GM19395 (cell line): ENCODE data around the gene ANKRD55.
"Not testable (repeated sequence)": the region's sequence is repeated elsewhere in the genome, so short reads cannot be mapped to it uniquely, and the experiment has no call there.

Experiments used
- ATAC-seq: cut with Tn5 transposase; IDR thresholded peaks from one replicate; pipeline ENCODE4 v1.9.1; 2021; ENCODE audit warnings: mild to moderate bottlenecking, moderate library complexity; ENCODE audit not compliant: unreplicated experiment

The ANKRD55 gene

DNA sequence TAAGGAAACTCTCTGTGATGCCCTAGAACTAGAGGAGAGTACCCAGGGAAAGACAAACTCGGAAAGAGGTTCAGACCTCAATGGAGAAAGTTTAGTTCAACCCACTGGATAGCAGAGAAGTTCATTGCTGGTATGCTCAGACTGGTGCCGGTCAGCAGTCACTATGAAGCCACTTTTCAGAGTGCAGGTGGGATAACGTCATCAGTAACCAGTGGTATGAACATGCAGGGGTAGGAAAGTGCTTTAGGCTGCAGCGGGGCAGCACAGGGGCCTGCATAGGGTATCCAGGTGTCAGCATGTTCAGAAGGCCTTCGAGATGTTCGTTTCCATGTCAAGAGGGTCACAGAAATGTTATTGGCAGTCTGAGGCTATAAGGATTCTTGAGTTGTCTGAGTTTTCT, 20.8 kb upstream of the ANKRD55 start:
- no peak for ATAC-seq

DNA sequence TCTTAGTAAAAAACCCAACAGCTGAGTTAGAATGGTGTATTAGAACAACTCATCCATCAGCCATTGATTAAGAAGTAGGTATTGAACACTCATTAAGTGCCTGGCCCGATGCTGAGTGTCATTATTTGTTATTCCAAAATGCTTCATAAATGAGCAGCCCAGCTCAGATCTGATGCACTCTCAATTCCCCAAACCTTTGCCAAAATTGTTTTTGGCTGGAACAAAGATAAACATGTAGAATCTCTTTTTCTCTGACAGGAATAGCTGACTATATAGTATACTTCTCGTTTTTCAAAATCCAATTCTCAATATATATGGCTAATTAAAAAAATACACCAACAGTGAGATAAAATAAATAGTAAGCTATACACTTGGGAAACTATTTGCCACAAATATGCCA, 20.0 kb upstream of the ANKRD55 start:
- no peak for ATAC-seq

DNA sequence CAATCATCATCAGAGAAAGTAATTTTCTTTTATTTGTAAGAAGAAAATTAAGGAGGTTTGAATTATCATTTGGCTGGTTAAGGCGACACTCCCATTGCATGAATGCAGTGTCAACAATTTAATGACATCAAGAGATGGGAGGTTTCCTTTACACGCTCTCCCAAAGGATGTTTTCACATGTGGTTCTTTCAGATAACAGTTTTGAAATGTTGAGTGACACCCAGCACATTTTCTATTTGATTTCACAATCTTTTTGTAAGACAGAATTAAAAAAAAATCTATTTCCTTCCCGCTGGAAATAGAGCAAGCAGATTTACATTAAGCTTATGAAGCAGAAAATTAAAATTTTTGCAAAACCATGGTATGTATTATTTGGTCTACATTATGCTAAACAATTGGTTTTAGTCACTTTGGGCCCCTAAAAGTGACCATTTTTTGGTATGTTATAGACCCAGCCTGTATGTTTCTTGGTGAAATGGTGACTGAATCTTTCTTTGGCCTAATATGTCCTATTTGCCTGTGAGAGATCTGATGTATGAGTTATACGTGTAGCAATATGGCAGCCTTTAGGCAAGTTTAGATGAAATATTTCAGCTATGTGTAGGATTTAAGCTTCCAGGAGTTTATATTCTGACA, 18.9 kb upstream of the ANKRD55 start:
- no peak for ATAC-seq

DNA sequence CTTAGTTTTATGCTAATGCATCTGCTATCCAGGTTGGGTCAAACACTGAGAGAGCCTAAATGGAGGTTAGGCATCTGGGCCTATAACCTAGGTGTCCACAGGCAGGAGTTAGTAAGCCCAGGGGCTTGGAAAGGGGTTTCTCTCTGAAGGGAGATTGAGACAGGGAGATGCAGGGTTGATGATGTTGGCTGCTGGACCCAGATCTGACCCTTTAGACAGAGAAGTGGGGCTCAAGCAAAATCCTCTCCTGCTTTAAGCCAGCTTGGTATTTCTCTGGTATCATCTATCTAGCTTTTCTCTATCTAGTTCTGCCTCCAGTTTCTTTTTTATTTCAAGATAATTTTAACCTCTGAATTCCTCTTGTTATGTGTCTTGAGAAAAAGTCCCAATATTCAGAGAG, 18.3 kb upstream of the ANKRD55 start:
- ATAC-seq, result no peak

DNA sequence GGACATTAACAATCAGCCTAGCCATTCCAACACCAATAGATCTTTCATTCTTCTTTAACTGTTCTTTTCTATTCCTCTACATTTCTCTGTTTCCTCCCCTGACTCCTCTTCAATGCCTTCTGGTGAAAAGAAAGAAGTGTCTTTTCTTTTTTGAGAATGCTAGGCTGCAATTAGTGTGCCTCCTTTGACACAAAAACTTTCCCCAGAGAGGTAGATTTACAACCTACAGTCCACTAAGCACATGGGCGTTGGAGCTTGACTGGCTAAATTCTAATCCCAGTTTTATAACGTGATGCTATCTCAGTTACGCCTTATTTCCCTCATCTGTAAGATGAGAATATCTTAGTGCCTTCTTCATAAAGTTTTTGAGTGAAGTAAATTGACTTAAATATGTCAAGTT, 16.9 kb upstream of the ANKRD55 start:
- ATAC-seq, result no peak

DNA sequence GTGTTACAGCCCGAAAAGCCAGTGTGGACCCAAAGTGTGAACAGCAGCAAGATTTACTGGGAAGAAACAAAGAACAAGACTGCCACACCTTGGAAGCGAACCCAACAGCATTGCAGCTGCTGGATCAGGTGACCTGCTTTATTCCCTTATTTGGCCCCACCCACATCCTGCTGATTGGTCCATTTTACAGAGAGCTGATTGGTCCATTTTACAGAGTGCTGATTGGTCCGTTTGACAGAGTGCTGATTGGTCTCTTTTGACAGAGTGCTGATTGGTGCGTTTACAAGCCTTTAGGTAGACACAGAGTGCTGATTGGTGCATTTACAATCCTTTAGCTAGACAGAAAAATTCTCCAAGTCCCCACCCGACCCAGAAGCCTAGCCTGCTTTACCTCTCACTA, 16.0 kb upstream of the ANKRD55 start:
- ATAC-seq, result not testable (repeated sequence)

DNA sequence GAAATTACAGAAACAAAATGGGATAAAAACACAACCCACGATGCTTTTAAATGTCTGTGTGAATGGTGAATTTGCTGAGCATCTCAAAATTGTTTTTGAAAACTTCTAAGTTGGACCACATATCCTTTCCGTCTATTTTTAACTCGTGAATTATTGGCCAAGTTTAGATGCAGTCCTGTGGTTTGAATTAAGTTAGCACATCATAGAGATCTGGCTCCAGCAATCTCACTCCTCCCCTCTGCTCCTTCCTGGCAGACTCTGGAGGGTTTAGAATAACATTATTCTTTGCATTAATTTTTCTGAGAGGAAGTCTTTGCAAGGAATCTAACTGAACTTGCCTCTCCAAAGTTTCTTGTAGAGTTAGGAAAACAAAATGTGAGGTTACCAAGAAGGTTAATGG, 14.5 kb upstream of the ANKRD55 start:
- no peak for ATAC-seq

DNA sequence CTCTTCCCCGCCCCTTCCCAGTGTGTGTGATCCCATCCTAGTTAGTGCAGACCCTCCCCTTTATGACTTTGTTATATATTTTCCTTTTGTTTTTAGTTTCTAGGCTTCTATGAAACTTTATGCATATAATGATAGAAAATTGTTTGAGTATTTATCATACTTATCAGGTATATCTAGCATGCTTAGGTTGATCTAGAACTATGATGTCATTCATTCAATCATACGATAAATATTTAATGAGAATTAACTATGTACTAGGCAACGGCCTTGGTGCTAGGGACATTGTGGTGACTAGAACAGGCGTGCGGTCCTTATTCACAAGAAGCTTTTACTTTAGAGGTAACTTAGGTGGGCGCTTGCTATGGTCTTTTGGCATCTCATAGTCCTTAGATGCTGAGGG, 13.6 kb upstream of the ANKRD55 start:
- no peak for ATAC-seq

DNA sequence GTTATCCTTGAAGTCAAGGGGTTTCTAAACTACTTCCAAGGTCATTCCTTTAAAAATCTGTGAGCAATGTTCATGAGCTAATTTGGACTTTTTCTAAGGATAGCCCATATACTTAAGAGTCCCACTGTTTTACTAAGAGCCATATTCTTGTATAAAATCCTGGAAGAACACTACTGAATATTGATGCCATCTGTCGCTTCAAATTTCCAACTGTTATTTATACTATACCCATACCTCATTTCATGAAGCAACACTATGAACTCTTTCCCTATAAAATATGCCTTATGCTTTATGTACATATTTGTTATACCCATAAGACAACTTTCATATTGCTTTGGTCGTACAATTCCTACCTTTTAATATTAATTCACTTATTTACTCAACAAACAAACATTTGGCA, 12.4 kb upstream of the ANKRD55 start:
- no peak for ATAC-seq

DNA sequence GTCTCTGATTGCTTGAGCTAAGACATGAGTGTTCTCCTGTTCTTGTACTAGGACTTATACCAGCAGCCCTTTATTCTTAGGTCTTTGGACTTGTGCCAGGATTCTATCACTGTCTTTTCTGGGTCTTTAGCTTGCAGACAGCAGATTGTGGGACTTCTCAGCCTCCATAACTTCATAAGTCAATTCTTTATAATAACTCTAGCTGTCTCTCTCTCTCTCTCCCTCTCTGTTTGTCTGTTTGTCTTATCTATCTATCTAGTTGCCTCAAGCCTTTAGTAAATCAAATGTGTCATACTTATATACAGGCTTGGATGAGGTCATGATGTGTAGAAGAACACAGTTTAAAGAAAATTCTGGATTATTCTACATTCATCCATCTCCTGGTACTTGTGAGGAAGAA, 11.5 kb upstream of the ANKRD55 start:
- no peak for ATAC-seq

DNA sequence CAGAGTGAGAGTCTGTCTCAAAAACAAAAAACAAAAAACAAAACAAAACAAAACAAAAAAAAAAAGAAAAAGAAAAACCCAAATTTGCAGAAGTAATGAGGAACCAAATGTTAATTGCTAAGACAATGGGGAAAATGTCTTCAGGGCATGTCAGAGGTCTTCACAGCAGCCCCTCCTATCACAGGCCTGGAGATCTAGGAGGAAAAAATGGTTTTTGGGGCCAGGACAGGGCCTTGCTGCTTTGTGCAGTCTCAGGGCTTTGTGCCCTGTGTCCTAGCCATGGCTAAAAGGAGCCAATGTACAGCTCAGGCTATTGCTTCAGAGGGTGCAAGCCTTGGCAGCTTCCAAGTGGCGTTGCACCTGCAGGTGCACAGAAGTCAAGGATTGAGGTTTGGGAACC, 9.1 kb upstream of the ANKRD55 start:
- ATAC-seq, result not testable (repeated sequence)

DNA sequence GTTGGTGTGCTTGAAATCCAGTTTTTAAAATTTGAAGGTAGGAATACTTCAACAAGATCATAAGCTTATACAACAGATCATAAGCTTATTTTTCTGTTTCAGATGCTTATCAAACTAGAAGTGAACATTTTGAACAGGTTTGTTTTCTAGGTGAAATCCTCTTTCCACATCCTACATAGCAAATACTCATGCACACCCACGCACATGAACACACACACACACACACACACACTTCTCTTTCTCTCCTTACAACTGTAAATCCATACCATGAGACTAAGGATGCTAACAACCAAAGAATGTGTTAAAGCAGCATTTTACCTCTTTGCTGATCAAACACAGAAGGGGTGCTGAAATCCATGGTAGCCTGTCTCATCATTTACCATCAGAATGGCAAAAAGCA, 592 bp downstream of the ANKRD55 start:
- no peak for ATAC-seq

DNA sequence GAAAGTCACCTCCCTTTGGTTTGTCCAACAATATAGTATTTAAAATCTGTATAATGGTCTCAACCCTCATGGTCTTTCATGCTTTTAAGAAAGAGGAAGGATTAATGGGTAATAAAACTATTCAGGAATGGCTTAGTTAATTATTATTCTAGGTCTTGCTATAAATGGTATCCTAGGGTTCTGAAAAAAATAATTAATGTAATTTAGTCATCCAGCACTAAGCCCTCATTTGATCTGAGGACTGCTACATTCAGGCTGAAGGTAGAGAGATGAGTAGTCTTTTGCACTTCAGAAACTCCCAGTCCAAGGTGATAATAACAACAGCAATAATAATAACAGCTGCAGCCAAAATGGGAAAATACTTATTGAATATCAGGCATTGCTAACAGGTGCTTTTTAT, 2.6 kb downstream of the ANKRD55 start:
- ATAC-seq, result no peak

DNA sequence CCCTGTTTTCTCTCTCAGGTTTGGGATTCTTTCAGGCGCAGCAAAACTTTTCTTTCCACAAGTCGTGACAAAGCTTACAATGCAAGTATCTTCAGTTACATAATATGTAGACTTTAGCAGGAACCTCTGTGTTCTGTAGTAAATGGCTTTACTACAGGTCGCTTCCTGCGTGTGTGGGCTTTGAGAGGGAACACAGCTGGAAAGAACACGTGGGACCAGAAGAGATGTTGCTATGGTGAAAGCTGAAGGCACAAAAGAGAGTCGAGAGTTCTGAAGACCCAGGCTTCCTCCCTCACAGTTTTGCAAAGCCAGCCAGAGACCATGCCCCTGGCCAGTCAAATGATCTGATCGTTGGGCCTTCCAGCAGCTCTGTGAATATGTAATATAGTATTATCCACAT, 4.0 kb downstream of the ANKRD55 start:
- no peak for ATAC-seq

DNA sequence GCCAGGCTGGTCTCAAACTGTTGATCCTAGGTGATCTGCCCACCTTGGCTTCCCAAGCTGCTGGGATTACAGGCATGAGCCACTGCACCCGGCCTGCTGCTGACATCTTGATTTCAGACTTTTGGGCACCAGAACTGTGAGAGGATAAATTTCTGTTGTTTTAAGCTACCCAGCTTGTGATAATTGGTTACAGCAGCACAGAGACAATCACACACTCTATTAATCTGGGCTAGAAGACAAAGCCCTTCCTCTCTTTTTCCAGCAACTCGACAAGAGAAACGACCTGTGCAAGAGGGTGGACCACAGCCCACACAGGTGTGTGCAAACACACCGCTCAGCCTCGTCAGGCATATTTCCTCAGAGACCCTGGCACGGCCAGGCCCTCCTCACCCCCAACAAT, 4.5 kb downstream of the ANKRD55 start:
- no peak for ATAC-seq

DNA sequence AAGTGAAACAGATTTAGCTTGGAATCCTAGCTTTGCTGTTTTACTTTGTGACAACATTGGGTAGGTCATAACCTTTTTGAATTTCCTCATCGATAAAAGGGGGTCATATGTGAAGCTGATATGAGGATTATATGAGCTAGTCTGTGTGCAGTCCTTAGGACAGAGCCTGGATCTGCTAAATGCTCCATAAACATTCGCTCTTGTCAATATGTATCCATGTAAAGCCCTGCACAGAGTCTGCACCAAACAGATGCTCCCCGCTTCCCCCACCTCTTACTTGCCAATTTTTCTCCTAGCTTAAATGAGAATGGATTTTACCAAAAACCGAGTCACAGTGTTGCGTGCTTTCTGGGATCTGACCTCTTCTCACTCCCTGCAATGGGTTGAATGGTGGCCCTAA, 5.4 kb downstream of the ANKRD55 start:
- ATAC-seq, result no peak

DNA sequence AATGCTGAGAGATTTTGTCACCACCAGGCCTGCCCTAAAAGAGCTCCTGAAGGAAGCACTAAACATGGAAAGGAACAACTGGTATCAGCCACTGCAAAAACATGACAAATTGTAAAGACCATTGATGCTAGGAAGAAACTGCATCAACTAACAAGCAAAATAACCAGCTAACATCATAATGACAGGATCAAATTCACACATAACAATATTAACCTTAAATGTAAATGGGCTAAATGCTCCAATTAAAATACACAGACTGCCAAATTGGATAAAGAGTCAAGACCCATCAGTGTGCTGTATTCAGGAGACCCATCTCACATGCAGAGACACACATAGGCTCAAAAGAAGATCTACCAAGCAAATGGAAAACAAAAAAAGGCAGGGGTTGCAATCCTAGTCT, 9.8 kb downstream of the ANKRD55 start:
- ATAC-seq, result not testable (repeated sequence)

DNA sequence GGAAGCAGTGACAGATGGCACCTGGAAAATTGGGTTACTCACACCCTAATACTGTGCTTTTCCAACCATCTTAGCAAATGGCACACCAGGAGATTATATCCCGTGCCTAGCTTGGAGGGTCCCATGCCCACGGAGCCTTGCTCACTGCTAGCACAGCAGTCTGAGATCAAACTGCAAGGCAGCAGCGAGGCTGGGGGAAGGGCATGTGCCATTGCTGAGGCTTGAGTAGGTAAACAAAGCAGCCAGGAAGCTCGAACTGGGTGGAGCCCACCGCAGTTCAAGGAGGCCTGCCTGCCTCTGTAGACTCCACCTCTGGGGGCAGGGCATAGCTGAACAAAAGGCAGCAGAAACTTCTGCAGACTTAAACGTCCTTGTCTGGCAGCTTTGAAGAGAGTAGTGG, 11.5 kb downstream of the ANKRD55 start:
- not testable (repeated sequence) for ATAC-seq

DNA sequence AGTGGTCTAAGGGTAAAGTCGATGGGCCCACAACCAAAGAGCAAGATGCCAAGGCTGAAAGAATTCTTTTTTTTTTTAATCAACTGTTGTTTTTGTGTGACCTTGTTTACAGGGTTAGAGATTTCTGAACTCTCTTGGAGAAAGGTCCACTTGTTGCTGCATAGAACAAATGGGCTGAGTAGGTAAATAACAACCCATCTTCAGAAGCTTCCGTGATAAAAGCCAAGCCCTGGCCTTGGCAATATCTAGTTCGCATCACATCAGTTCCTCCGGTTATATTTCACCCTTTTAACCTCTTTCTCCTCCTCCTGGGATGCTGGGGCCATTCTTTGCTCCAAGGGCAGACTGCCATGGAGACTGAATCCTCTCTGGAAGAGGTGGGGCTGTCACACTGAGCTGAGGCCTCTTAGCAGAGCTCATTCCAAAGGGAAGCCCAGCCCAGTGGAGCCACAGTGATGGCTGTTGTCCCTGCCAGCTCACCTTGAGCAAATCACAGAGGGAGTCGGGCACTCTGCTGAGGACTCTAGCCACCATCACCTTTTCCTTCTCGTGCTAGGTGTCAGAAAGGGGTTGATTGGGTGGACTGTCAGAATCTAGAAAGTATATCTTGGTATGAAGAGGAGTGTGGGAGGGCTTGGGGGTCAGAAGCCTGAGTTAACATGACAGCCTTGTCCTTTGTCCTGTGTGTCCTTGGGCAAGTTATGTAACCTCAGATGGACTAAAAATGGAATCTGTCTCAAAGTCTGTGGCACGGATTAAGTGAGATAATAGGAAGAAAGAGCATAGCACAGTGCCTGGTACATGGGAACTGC, 17.9 kb downstream of the ANKRD55 start:
- ATAC-seq, result no peak

DNA sequence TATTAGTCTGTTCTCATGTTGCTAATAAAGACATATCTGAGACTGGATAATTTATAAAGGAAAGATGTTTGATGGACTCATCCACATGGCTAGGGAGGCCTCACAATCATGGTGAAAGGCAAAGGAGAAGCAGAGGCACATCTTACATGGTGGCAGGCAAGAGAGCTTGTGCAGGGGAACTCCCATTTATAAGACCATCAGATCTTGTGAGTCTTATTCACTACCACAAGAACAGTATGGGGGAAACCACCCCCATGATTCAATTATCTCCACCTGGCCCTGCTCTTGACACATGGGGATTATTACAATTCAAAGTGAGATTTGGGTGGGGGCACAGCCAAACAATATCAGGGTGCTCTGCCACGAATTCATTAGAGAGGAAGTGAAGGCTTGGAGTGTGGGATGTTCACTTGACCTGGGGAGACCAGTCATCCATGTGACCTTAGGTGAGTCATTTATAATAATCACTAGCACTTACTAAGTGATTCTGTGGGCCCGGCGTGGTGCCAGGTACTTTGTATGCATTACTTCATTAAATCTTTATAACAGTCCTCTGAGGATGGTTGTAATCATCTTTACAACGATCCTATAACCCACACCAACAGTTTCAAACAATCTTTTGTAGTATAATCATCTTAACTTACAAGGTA, 19.1 kb downstream of the ANKRD55 start:
- not testable (repeated sequence) for ATAC-seq

DNA sequence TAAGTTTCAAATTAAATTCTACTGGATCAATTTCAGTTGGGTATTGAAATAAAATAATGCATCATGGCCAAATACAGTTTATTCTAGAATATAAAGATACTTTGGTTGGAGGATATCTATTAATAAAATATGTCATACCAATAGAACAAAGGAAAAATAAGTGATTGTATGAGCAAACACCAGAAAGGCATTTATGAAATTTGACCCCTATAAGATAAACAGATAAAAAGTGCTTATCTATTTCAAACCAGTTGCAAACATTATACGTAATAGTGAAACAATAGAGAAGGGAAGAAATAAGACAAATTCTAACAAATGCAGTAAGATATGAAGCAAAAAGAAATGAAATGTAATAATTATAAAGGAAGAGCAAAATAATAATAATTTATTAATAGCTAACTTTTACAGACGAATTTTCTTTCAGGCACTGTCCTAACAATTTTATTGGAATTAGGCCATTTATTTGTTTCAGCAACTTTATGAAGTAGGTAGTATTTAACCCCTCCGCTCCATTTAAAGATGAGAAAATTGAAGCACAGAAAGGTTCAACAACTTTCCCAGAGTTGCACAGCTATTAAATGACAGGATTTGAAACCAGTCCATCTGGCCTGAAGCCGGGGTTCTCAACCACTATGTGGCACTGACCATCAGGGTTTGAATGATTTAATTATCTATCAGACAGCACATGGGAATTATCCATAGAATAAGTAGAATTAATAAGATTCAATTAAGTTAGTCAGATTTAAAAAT, 20.8 kb downstream of the ANKRD55 start:
- no peak for ATAC-seq
